Measurements from ENCODE around the gene TIMM13. TPM values are rescaled to one million over a fixed set of nuclear protein-coding genes. Genes with fewer than 3 reads are reported as not detected.

TIMM13 gene
- total RNA-seq, 1 donor from 2014 or later, result 20.9 TPM

DNA sequence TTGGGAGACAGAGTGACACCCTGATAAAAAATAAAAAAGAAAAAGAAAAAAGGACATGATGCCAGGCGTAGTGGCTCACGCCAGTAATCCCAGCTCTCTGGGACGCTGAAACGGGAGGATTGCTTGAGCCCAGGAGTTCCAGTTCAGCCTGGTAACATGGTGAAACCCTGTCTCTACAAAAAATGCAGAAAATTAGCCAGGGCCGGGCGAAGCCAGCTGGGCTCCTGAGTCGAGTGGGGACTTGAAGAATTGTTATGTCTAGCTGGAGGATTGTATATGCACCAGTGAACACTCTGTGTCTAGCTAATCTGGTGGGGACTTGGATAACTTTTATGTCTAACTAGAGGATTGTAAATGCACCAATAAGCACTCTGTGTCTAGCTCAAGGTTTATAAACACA, 35.0 kb downstream of the TIMM13 start:
- H3K4me1 ChIP-seq, result no peaks in the 10 kb centered on the region
- intact Hi-C loops (cut with DNase I), result loop anchor here (5.0 kb wide), 1 partner anchor 155 kb away; the partner anchor contains the start of genes PLEKHJ1 and SF3A2
- no peak for TF ChIP-seq CTCF (IDR thresholded peaks at IDR 0.05)
- no peak for TF ChIP-seq POLR2A (IDR thresholded peaks at IDR 0.05)
- no peak for TF ChIP-seq POLR2AphosphoS5 (IDR thresholded peaks at IDR 0.05; ENCODE audit: insufficient read depth in 1 of 2, low read depth in 1 of 2)
- H3K27ac ChIP-seq, result no peak overlapping the region
- H3K27me3 ChIP-seq, result no peaks in the 10 kb centered on the region
- H3K36me3 ChIP-seq, result no peaks in the 10 kb centered on the region
- DNase-seq (ENCODE audit: extremely low spot score in 2 of 2), result no peak
- H3K9me3 ChIP-seq, result no peaks in the 10 kb centered on the region
- no peak overlapping the region for H3K4me3 ChIP-seq

GRCh38 chr19:2391118-2391725, 36.2 kb downstream of the TIMM13 start:
- H3K9me3 ChIP-seq, result no peaks in the 10 kb centered on the region
- no peak for DNase-seq (ENCODE audit: extremely low spot score in 2 of 2)
- no peaks in the 10 kb centered on the region for H3K4me1 ChIP-seq
- no peaks in the 10 kb centered on the region for H3K27me3 ChIP-seq
- H3K4me3 ChIP-seq, result no peak overlapping the region
- intact Hi-C loops (cut with DNase I), result loop anchor here (5.0 kb wide), 1 partner anchor 154 kb away; the partner anchor contains the start of genes PLEKHJ1 and SF3A2
- no peak overlapping the region for H3K27ac ChIP-seq
- TF ChIP-seq CTCF (IDR thresholded peaks at IDR 0.05) (peak; percentile 46 to 69 (median 56)), POLR2AphosphoS5 (IDR thresholded peaks at IDR 0.05; ENCODE audit: insufficient read depth in 1 of 2, low read depth in 1 of 2) (no peak)
- no peaks in the 10 kb centered on the region for H3K36me3 ChIP-seq

- Histone ChIP-seq H3K4me1 (no peaks in the 10 kb centered on the region), H3K4me3 (no peak overlapping the region), H3K36me3 (no peaks in the 10 kb centered on the region), H3K9me3 (no peaks in the 10 kb centered on the region), H3K27ac (no peak overlapping the region), H3K27me3 (no peaks in the 10 kb centered on the region)
- intact Hi-C loops (cut with DNase I), result no loop called here
- TF ChIP-seq POLR2AphosphoS5 (IDR thresholded peaks at IDR 0.05; ENCODE audit: insufficient read depth in 1 of 2, low read depth in 1 of 2), result no peak
- TF ChIP-seq POLR2A (IDR thresholded peaks at IDR 0.05), result no peak
- no peak for TF ChIP-seq CTCF (IDR thresholded peaks at IDR 0.05)
- DNase-seq (ENCODE audit: extremely low spot score in 2 of 2), result no peak
These were observed 37.8 kb downstream of the TIMM13 start for GRCh38 chr19:2389594-2389993.

DNA sequence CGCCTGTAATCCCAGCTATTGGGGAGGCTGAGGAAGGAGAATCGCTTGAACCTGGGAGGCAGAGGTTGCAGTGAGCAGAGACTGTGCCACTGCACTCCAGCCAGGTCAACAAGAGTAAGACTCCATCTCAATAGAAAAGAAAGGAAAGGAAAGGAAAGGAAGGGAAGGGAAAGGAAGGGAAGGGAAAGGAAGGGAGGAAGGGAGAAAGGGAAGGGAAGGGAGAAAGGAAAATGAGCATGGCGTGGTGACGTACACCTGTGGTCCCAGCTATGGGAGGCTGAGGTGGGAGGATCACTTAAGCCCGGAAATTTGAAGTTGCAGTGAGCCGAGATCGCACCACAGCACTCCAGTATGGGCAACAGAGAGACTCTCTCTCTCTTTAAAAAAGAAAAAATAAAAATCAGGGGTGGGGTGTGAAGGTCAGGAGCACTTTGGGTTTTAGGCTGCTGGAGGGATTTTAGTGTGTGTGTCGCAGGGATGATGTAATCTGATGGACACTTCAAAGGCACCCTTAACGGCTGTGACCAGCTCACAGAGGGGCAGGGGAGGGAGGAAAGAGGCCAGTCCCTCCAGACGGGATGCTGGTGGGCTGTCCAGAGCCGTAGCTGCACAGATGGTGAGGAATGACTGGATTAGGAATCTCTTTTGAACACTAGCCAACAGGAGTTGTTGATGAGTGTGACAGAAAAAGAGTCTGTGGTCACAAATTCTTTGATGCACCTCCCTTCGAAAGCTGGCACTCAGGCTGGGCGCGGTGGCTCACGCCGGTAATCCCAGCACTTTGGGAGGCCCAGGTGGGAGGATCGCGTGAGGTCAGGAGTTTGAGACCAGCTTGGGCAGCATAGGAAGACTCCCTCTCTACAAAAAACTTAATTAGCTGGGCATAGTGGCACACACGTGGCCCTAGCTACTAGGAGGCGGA, 39.8 kb downstream of the TIMM13 start:
- Histone ChIP-seq H3K4me1 (no peaks in the 10 kb centered on the region), H3K9me3 (no peaks in the 10 kb centered on the region)

More for the DNA sequence above, 39.8 kb downstream of the TIMM13 start:
- no peak for TF ChIP-seq CTCF (IDR thresholded peaks at IDR 0.05)
- no peak for TF ChIP-seq POLR2A (IDR thresholded peaks at IDR 0.05)
- no peak for TF ChIP-seq POLR2AphosphoS5 (IDR thresholded peaks at IDR 0.05; ENCODE audit: insufficient read depth in 1 of 2, low read depth in 1 of 2)
- H3K27me3 ChIP-seq, result no peaks in the 10 kb centered on the region
- H3K4me3 ChIP-seq, result no peak overlapping the region
- no peak overlapping the region for H3K27ac ChIP-seq
- no peak for DNase-seq (ENCODE audit: extremely low spot score in 2 of 2)
- no peaks in the 10 kb centered on the region for H3K36me3 ChIP-seq
- intact Hi-C loops (cut with DNase I), result no loop called here

Data from vagina (tissue), 2 donors.